T-helper 17 cell (primary cell): ENCODE data around the gene GANC. TPM values are rescaled to one million over a fixed set of nuclear protein-coding genes. Genes with fewer than 3 reads are reported as not detected.

Experiments used
- ATAC-seq: fragments of 150-1000 bp; cut with Tn5 transposase; 2 replicates; pipeline ENCODE4 v1.10.0; 2021; ENCODE audit warnings: mild to moderate bottlenecking, moderate library complexity
- DNase-seq, 3 donors: peaks; one replicate each; pipeline versions ENCODE4 v3.0.0 to v3.0.0-alpha.2; 2020 to 2021
- H3K9me3 ChIP-seq: one replicate; pipeline ENCODE4 v1.7.0; 2013; ENCODE audit warnings: low read length, mild to moderate bottlenecking; ENCODE audit not compliant: control insufficient read depth, poor library complexity, severe bottlenecking
- H3K27ac Mint-ChIP-seq: one replicate; pipeline ENCODE4 v1.8.0; 2022; ENCODE audit warnings: mild to moderate bottlenecking, moderate library complexity, mixed read lengths
- H3K27me3 Mint-ChIP-seq: one replicate; pipeline ENCODE4 v1.8.0; 2022; ENCODE audit warnings: mixed read lengths
- H3K36me3 Mint-ChIP-seq: one replicate; pipeline ENCODE4 v1.8.0; 2022; ENCODE audit warnings: low read depth, mixed read lengths
- H3K4me1 Mint-ChIP-seq: one replicate; pipeline ENCODE4 v1.8.0; 2022; ENCODE audit warnings: mild to moderate bottlenecking, mixed read lengths
- H3K4me3 Mint-ChIP-seq: one replicate; pipeline ENCODE4 v1.8.0; 2022; ENCODE audit warnings: mild to moderate bottlenecking, moderate library complexity, mixed read lengths
- total RNA-seq, 4 donors: library from RNA in 2 of 4; stranded (reverse) in 2 of 4; gene quantifications; one replicate each; pipeline ENCODE4 v1.2.3 and lab custom pipeline; 2022 to 2026

The GANC gene
- total RNA-seq, 2 donors from 2014 or later: 30.1 to 30.2 TPM

DNA sequence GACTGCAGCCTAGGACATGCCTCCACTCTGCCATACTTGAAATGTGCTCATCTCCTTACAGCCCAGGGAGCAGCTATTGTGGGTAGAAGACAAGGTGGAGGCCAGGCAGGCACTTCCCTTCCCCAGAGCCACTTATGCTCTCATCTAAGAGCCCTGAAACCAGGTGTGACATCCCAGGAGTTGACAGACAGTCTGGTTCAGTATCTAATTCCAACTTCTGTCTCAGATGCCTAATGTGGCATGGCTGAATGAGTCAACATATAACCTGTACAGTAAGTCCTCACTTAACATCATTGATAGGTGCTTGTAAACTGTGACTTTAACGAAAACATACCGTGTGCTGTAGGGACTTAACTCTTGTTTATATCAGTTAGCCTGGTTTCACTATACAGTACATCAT, 85.1 kb downstream of the GANC start:
- Mint-ChIP-seq H3K27me3 (no peaks in the 10 kb centered on the region), H3K36me3 (peaks cover 7% of the 10 kb centered on the region)

DNA sequence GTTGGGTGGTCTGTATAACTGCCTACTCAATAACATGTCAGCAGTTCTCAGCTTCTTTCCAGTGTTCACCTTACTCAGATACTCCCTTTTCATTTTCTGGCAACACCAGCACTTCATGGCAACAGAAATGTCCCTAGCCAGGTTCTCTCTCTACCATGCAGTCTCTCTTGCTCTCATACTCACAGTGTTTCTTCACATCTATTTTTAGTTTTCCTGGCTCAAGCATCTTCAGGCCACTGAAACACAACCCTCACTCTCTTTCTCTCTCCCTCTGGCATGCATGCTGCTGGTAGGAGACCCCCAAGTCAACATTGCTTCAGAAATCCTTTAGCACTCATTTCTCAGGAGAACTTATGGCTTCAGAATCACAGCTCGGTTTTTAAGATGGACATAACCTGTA, 86.2 kb downstream of the GANC start, which contains the start of gene CAPN3:
CAPN3 (plus strand) TSS at position 253 of the 400 bp plus-strand sequence. CDS start 305 bp downstream, outside the sequence.
- Mint-ChIP-seq H3K4me1 (no peaks in the 10 kb centered on the region), H3K27me3 (no peaks in the 10 kb centered on the region), H3K27ac (peak within 1 kb of the TSS; percentile 43), H3K4me3 (no peak within 1 kb of the TSS), H3K36me3 (peaks cover 2% of the 10 kb centered on the region)
- no peak for ATAC-seq
- H3K9me3 ChIP-seq: no peaks in the 10 kb centered on the region
- DNase-seq: no peak

More for the DNA sequence above, 85.1 kb downstream of the GANC start:
- Mint-ChIP-seq H3K27ac (no peak overlapping the region), H3K4me1 (no peaks in the 10 kb centered on the region), H3K4me3 (no peak overlapping the region)
- DNase-seq (no peak), ATAC-seq (no peak)
- no peaks in the 10 kb centered on the region for H3K9me3 ChIP-seq

DNA sequence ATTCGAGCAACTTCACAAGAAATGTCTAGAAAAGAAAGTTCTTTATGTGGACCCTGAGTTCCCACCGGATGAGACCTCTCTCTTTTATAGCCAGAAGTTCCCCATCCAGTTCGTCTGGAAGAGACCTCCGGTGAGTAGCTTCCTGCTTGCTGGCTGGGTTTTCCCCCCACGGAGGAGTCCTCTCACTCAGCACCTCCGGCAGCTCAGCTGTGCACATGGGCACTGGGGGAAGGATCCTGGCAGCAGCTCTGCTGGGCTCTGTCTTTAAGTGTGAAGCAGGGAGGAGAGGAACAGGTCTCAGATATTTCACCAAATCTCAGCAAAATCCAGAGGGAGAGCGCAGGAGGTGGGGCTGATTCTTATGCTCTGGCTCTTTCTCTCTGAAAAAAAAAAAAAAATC, 87.0 kb downstream of the GANC start:
- Mint-ChIP-seq H3K27ac (no peak overlapping the region), H3K4me3 (no peak overlapping the region), H3K36me3 (peaks cover 2% of the 10 kb centered on the region), H3K27me3 (no peaks in the 10 kb centered on the region), H3K4me1 (no peaks in the 10 kb centered on the region)
- DNase-seq: no peak
- no peaks in the 10 kb centered on the region for H3K9me3 ChIP-seq
- ATAC-seq: no peak

DNA sequence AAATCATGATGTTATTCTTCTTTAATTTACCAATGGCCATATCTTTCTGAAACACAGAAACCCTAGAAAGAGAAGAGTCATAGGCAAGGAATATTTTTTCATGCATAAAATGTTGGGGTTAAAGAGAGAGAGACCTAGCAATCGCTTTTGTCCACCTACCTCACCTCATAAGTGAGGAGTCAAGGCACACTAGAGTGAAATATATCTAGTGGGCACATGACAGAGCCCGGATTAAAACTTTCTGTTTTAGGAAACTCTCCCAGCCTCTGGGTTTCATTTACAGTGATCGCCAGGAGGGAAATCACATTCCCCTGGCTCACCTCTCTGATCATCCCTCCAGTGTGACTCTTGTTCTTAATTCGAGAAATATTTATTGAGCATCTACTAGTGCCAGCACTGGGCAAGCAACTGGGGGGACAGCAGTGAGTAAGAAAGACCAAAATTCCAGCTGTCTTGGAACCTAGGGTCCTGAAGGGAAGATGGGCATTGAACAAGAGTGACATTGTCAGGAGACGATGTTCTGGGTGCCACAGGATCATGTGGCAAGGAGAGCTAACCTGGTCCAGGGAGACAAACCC, 87.6 kb downstream of the GANC start:
- no peaks in the 10 kb centered on the region for H3K27me3 Mint-ChIP-seq
- H3K9me3 ChIP-seq: no peaks in the 10 kb centered on the region
- DNase-seq (no peak), ATAC-seq (no peak)
- no peak overlapping the region for H3K27ac Mint-ChIP-seq
- peaks cover 2% of the 10 kb centered on the region for H3K36me3 Mint-ChIP-seq
- no peak overlapping the region for H3K4me3 Mint-ChIP-seq
- H3K4me1 Mint-ChIP-seq: peaks cover 2% of the 10 kb centered on the region

DNA sequence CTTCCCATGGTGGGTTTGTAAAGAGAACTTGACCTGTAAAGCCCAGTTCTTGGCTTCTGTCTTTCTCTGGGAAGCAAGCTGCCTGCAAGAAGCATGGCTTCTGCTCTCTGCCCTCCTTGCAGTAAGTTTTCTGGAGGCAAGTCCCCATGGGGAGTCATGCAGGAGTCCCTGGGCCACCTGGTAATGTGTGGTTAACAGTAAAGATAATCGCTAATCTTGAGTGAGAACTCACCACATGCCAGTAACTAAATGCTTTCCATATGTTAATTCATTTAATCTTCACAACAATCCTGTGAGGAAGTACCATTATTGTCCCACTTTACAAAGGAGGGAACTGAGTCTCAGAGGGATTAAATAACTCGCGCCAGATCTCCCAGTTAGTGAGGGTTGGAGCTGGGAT, 90.5 kb downstream of the GANC start:
- Mint-ChIP-seq H3K4me3 (no peak overlapping the region), H3K4me1 (peaks cover 2% of the 10 kb centered on the region), H3K36me3 (peaks cover 4% of the 10 kb centered on the region), H3K27me3 (no peaks in the 10 kb centered on the region), H3K27ac (no peak overlapping the region)
- H3K9me3 ChIP-seq: no peaks in the 10 kb centered on the region
- ATAC-seq (no peak), DNase-seq (no peak)

DNA sequence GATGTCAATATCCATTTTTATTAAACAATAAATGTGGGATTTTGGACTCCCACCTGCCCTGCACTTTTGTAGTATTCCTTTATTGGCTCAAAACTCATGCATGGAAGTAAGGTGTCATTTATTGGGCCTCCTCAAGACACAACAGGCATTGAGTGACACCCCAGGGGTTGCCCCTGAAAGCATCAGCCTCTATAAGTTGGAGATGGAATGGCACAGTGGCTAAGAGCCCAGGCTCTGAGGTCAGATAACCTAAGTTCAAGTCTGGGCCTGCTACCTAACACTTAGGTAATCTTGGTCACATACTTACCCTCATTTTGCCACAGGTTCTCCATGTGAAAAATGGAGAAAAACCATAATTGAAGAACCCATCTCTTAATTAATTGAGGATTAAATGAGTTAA, 90.9 kb downstream of the GANC start:
- no peak overlapping the region for H3K27ac Mint-ChIP-seq
- no peaks in the 10 kb centered on the region for H3K9me3 ChIP-seq
- peaks cover 4% of the 10 kb centered on the region for H3K36me3 Mint-ChIP-seq
- H3K27me3 Mint-ChIP-seq: no peaks in the 10 kb centered on the region
- DNase-seq: no peak
- H3K4me1 Mint-ChIP-seq: peaks cover 2% of the 10 kb centered on the region
- no peak overlapping the region for H3K4me3 Mint-ChIP-seq
- no peak for ATAC-seq

DNA sequence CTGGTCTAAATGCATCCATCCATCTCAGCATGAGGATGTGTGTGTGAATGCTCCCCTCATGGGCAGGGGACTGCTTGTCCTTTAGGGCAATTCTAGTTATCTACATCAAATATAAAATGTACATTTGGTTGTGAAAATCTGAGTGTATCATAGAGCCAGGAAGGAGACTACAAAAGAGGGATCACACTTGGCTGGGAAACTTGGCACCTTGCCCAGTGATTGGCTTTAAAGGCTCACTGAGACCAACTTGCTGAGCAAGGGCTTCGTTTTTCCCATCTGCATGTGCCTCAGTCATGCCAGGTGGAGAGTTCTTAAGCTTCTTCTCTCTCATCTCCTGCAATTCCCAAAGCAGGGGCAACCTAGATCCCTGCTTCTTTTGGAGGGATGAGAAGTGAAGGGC, 91.5 kb downstream of the GANC start:
- H3K9me3 ChIP-seq: no peaks in the 10 kb centered on the region
- ATAC-seq: no peak
- Mint-ChIP-seq H3K4me3 (no peak overlapping the region), H3K27ac (no peak overlapping the region), H3K4me1 (peaks cover 2% of the 10 kb centered on the region), H3K27me3 (no peaks in the 10 kb centered on the region), H3K36me3 (peaks cover 4% of the 10 kb centered on the region)
- DNase-seq: no peak

DNA sequence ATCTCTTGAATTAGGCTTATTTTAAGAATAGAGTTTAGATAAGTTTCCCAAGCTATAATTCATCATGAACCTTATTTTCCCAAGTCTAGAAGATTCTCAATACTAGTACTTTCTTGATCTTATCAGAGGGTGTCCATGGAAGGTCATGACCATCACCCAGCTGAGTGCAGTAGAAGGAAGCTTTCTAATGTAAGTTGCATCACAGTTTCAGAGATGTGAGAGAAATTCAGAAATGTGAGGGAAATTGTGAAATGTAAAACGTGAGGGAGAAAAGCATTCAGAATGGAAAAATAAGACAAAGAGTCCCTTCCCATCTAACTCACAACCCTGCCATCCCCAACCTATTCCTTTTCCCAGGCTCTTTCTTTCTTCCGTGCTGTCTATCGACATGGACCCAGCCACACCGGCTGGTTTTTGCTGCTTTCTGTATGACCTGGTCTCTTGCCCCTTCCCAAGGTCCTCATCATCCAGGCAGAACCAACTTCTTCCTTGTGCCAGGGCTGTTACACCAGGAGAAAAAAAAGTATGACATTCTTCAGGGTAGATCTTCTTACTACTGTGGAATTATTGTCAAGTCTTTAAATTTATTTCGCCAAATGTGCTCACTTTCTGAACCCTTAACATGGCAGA, 93.0 kb downstream of the GANC start:
- H3K4me3 Mint-ChIP-seq: no peak overlapping the region
- H3K27ac Mint-ChIP-seq: no peak overlapping the region
- H3K9me3 ChIP-seq: no peaks in the 10 kb centered on the region
- H3K27me3 Mint-ChIP-seq: no peaks in the 10 kb centered on the region
- ATAC-seq (no peak), DNase-seq (no peak)
- peaks cover 2% of the 10 kb centered on the region for H3K4me1 Mint-ChIP-seq
- peaks cover 4% of the 10 kb centered on the region for H3K36me3 Mint-ChIP-seq

DNA sequence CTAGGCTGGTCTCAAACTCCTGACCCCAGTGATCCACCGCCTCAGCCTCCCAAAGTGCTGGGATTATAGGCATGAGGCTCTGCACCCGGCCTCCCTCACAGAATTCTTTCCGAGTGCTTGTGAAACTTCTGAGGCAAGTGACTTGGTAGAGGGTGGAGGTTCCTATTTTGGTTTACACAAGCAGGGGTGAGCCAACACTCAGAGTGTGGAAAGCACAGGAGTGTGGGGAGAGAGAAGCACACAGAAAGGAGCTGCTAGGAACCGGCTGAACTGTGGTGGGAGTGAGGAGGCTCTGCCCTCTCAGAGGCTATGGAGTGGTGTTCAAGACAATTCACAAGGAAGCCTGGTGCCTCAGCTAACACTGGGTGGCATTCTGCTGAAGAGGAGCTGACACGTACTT, 94.0 kb downstream of the GANC start:
- Mint-ChIP-seq H3K4me1 (peaks cover 2% of the 10 kb centered on the region), H3K4me3 (no peak overlapping the region), H3K27ac (no peak overlapping the region), H3K36me3 (peaks cover 4% of the 10 kb centered on the region), H3K27me3 (no peaks in the 10 kb centered on the region)
- ATAC-seq: no peak
- no peak for DNase-seq
- no peaks in the 10 kb centered on the region for H3K9me3 ChIP-seq

DNA sequence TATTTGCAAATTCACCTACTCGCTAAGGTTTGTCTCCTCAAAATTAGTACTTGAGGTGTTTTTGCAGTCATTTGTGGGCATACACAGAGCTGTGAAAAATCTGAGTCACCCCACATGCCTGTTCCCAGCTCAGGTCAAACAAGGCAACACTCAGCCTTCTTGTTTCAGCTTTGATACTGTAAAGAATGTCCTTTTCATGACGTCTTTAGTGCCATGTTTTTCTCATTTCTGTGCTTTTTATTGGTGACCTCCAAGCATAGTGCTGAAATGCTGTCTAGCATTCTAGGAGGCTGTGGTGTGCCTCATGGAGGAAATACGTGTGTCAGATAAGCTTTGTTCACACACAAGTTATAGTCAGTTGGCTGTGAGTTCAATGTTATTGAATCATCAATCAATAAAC, 95.1 kb downstream of the GANC start:
- H3K4me1 Mint-ChIP-seq: peaks cover 2% of the 10 kb centered on the region
- no peaks in the 10 kb centered on the region for H3K27me3 Mint-ChIP-seq
- H3K4me3 Mint-ChIP-seq: no peak overlapping the region
- ATAC-seq: no peak
- no peaks in the 10 kb centered on the region for H3K9me3 ChIP-seq
- H3K27ac Mint-ChIP-seq: no peak overlapping the region
- no peak for DNase-seq
- H3K36me3 Mint-ChIP-seq: peaks cover 2% of the 10 kb centered on the region

DNA sequence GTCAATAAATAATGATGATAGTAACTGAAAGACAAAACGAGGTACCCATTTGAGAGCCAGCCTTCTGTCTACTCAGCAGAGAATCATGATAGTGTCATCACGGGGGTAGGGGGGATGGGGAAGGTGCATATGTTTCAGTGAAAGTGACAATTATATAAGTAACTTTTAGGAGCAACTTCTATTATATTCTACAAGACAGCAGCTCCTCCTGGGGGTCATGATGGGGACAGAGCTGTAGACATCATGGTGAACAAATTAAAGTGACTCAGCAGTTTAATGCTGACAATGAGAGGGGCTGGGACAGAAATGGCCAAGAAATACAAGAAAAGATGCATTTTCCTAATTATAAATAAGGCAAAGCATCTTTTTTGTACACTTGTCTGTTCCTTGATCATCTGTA, 98.1 kb downstream of the GANC start:
- Mint-ChIP-seq H3K27ac (no peak overlapping the region), H3K4me3 (no peak overlapping the region)
- no peak for ATAC-seq

DNA sequence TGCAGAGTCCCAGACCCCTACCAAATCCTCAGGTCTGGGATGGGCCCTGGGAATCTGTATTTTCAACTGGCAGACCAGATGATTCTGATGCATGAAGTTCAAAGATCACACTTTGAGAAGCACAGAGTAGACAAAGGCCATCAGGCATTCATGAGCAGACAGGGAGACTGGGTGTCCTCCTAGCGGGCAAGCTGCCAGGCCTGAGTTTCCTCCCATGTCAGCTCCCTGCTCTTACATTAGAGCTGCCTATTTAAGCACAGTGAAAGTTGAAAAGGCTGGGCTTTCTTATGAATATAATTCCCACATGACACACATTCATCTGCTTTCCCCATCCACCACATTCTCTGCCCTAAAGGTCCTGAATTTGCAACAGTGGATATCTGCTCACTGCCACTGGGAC, 100.3 kb downstream of the GANC start:
- ATAC-seq: no peak
- H3K27me3 Mint-ChIP-seq: no peaks in the 10 kb centered on the region

More for the DNA sequence above, 98.1 kb downstream of the GANC start:
- H3K9me3 ChIP-seq: no peaks in the 10 kb centered on the region
- DNase-seq: no peak
- Mint-ChIP-seq H3K36me3 (no peaks in the 10 kb centered on the region), H3K27me3 (no peaks in the 10 kb centered on the region), H3K4me1 (no peaks in the 10 kb centered on the region)

DNA sequence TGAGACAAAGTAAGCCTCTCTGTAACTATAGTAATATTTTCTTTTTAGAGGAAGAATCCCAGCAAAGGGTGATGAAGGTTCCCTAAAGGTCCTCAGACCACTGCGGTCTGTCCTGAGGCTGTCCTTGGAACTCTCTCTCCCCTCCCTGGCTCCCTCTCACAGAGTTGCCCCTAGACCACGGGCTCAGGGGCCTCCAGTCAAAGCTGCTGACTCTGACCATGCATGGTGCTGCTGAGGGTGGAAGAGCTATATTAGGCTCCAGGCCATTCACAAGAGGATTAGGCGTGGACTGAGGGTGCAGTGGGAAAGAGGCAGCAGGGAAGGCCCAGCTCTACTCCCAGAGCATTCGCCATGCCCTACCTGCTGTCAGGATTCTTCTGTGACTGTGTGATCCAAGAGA, 100.9 kb downstream of the GANC start:
- H3K36me3 Mint-ChIP-seq: no peaks in the 10 kb centered on the region
- no peaks in the 10 kb centered on the region for H3K27me3 Mint-ChIP-seq
- DNase-seq: no peak
- ATAC-seq: no peak
- H3K9me3 ChIP-seq: no peaks in the 10 kb centered on the region
- H3K4me1 Mint-ChIP-seq: no peaks in the 10 kb centered on the region
- no peak overlapping the region for H3K27ac Mint-ChIP-seq
- no peak overlapping the region for H3K4me3 Mint-ChIP-seq

More for the DNA sequence above, 100.3 kb downstream of the GANC start:
- Mint-ChIP-seq H3K36me3 (no peaks in the 10 kb centered on the region), H3K27ac (no peak overlapping the region), H3K4me3 (no peak overlapping the region), H3K4me1 (no peaks in the 10 kb centered on the region)
- no peak for DNase-seq
- no peaks in the 10 kb centered on the region for H3K9me3 ChIP-seq

DNA sequence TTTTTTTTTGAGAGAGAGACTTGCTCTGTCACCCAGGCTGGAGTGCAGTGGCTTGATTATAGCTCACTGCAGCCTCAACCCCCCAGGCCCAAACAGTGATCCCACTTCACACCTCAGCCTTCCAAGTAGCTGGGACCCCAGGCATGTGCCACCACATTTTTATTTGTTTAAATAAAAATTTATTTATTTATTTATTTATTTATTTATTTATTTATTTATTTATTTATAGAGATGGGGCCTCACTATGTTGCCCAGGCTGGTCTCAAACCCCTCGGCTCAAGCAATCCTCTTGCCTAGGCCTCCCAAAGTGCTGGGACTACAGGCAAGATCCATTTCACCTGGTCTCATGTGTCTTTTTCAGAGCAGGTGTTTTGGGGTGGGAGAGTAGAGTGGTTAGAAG, 101.8 kb downstream of the GANC start:
- H3K4me3 Mint-ChIP-seq: no peak overlapping the region

More for the DNA sequence above, 101.8 kb downstream of the GANC start:
- DNase-seq: no peak
- Mint-ChIP-seq H3K27ac (no peak overlapping the region), H3K36me3 (no peaks in the 10 kb centered on the region), H3K4me1 (no peaks in the 10 kb centered on the region), H3K27me3 (no peaks in the 10 kb centered on the region)
- H3K9me3 ChIP-seq: no peaks in the 10 kb centered on the region
- ATAC-seq: no peak
